T-helper 1 cell (primary cell): ENCODE results near the gene AMACR.
"Not testable (repeated sequence)": the region's sequence is repeated elsewhere in the genome, so short reads cannot be mapped to it uniquely, and the experiment has no call there.

ENCODE experiments used
- DNase-seq, 5 donors: peaks; one replicate each; pipeline ENCODE4 v3.0.0-alpha.2; 2012 to 2020

The AMACR gene

DNA sequence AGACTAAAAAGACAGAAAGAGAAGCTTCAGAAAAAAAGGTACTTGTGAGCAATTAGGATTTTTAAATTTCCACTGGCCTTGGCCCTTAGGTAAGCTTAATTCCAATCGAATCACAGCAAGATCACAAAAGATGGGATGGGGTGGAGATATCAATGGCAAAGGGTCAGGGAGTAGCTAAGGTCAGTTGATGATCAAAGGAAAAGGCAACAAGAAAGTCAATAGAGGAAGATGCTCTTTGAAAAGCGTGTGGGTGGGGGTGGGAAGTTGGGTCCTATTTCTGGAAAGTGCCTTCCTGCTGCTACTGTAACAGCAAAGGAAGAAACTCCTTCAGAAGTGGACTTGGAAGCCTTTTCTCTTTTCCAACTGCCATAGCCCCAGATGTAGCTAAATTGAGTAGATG, 27.9 kb upstream of the AMACR start:
- no peak for DNase-seq

DNA sequence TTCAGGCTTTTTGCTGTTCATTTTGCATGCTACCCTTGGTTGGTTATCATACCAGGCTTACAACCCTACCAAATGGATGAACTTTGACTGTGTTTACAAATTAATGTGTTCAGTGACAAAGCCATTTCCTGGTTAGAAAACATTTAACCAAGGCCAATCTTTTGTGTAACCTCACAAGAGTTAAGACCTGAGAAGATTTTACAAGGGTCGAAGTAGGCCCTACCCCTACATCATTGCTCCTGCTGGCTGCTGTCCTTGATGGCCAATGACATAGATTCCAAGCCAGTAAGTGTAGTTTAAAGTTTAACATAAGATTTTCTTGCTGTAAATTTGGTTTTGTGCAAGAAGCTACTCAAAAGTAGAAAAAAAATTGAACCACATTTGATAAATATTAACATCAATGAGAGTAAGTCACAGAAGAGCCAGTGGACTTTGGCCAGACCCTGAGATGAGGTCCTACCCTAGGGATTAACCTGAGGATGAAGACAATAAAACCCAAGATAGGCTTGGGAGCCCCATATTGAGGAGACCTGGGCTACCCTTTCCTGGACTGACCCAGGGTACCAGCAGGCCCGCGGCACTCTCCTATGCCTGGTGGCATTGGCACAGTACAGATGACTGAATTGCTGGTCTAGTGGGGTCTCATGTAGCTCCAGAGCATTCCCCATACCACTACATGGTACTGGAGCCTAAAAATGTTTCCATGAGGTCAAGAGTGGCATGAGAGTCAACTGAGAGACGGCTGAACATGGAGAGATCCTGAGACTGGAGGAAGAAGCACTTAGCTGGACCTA, 26.9 kb upstream of the AMACR start:
- no peak for DNase-seq

DNA sequence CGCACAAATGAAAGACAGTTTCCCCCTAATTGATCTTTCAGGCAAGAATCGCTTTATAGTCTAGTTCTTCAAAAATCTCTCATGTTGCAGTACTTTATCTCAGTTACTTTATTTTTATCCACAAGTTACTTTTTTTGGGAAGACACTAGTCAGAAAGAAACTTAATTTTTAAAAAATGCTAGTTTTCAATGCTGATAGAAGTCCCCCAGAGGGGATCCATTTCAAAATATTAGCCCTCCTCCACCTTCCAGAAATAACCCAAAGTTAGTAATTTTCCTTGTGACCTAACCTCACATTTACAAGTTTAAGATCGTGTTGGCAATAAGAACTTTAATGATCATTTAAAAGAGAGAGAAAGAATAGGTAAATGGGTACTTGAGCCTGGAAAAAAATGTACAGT, 24.1 kb upstream of the AMACR start:
- DNase-seq, result no peak

DNA sequence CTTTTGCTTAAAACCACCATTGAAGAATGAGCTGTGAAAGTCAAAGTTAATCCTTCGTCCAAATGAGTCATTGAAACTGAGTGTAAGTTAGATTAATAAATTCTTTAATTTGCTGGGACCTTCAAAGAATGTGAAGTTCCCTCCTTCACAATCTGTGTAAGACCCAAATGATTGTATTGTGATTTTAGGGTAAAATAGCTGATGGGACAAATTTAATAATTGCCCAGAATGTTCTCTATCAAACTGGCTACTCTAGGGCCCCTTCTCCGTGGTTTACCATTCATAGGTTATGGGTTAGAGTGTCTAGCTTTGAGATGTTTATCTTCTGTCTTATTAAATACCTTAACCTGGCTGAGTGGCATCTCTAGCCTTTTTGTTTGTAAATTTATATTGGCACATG, 23.3 kb upstream of the AMACR start:
- no peak for DNase-seq

DNA sequence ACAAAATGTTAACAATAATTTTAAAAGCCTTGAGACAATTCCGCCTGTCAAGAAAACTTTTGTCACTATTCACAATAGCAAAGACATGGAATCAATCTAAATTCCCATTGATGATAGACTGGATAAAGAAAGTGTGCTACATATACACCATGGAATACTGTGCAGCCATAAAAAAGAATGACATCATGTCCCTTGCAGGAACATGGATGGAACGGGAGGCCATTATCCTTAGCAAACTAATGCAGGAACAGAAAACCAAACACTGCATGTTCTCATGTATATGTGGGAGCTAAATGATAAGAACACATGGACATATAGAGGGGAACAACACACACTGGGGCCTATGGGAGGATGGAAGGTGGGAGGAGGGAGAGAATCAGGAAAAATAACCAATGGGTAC, 22.7 kb upstream of the AMACR start:
- not testable (repeated sequence) for DNase-seq

DNA sequence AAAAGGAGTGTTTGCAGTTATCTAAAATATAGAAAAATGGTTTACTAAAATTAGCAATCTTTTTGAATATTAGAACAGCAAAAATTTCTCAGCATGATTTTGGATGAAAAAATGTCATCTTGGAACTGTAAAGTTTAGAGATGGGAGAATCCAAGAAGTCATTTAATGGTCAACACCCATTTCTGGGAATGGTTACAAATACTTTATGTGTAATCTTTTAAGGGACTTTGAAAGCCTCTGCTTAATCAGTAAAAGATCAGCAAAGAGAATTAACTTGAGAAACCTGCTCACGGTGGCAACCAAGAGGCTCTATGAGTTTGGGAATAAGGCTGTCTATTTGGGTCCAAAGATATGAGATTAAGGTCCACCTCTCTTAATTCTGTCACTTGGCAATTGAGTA, 22.2 kb upstream of the AMACR start:
- no peak for DNase-seq

DNA sequence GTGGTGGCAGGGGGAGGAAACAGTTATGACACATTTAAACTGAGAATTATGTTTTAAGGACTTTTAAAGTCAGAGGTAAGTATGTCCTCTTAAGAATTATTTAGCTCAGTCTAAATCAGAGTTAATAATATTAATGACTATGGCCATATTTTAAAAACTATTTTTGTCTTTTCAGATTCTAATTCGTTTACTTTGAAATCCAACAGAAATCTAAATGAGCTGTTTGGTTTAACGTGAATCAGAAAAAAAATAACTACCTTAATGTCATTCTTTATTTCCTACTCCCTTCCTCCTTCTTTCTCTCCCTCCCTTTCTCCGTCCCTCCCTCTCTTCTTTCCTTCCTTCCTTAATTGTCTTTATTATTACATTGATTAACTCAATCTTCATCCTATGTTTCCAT, 20.5 kb upstream of the AMACR start:
- DNase-seq, result no peak

DNA sequence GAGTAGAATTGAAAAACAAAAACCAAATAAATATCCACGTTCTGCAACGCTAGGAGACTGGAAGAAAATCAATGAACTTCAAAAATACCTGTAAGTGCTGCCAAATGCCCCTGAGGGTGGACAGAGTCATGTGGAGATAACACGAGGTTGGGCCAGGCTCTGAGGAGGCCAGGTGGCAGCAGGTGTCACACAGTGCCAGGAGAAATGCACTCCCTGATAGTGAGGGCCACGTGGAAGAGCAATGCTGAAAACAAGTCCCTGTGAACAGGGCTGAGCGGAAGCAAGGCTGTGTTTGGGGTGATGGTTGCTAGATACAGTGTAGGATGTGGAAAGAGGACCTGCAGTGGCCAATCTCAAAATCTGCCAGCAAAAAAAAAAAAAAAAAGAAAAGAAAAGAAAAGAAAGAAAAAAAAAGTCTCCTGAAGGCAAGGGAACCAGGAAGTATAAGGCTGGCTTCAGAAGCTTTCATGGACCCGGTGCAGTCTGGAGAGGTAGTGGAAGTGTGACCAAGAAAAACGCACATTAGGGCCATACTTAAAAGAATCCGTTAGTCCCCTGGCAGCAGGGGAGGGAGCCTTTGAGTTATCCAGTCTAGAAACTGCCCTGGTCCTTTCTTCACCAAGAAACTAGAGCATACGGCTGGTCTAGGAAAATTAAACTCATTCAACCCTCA, 18.4 kb upstream of the AMACR start:
- no peak for DNase-seq

DNA sequence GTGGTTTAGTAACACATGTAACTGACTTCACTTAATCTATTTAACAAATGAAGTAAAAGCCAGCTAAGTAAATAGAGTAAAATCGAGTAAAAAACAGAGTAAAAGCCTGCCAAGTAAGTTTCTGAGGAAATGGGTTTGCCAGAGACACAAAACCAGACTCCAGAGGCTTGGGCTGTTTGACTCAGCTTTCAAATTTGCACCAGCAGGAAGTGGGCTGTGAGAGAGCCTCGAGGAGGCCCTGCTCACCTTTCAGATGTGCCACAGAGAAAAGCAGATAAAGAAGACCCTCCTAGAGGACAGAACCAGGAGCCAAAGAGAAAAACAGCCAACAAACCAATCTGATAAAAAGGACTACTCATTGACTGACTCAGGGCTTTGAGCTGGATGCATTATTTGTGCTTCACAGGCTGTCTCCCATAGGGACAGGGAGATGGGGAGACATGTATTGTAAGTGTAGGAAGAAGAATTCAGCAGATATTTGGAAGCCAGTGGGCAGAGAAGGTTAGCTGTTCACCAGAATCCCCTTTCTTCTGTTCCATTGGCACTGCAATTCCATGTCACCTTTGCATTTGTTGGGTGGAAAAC, 14.4 kb upstream of the AMACR start:
- peak in 1 of 5 donors; percentile 77 for DNase-seq

DNA sequence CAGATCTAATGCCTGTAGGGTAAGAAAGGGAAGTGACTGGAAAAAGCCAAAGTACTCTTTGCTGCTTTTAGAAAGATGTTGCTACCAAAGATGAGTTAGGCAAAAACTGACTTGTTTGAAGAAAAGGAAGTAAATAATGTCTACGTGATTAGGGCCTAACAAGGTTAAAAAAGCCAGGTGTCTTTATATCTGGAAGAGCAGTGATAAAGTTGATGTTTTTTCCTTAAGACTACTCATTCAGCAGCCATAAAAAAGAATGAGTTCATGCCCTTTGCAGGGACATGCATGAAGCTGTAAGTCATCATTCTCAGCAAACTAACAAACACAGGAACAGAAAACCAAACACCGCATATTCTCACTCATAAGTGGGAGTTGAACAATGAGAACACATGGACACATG, 13.5 kb upstream of the AMACR start:
- no peak for DNase-seq

DNA sequence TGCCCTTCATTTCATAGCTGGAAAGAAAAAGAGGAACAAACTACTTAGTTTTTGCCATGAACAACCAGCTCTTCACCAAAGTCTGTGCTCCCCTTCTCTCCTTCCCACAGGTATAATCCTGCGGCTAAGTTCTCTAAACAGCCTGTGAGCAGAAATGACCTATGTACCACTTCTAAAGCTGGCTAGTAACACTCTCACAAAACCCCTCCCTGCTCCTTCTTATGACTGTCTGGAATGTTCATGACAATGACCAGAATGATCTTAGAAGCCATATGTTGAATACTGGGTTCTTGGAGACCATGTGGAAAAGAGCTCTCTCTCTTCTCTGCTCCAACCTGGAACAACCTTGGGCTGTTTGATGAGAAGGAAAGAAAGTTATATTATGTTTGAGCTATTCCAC, 12.9 kb upstream of the AMACR start:
- DNase-seq, result no peak

DNA sequence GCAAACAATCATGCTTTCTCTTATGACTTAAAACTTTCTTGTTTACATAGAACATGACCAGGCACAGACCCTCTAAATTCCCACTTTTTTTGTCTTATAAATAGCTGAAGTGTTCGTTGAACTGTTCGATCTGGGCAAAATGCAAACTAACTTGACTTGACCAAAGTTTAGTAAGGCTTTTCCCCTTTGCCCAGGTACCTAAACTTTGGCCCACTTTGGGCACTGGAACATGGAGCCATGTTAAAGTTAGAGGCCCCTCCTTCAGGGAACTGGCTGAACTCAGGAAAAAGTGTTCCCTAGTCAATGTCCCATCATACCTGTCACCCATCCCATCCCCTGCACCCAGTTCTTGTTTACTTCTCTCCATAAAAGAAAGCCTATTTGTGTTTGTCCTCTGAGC, 9.4 kb upstream of the AMACR start:
- DNase-seq, result no peak

DNA sequence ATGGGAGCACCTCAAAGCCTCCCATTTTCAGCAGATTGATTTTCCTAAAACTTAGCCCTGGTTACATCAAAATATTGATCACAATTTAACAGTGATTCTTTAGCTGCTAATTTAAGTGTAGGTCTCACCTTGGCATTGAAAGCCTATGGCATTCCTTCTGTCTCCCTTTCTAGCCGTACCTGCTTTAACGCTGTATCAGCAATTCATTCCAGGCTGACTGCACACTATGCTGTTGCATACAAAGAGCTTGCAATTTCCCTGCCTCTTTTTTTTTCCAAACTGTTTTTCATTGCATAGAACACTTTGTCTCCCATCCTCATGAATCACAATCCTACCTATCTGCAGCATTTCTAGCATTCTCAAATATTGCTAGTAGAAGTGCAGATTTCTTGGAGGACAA, 8.9 kb upstream of the AMACR start:
- DNase-seq, result no peak

DNA sequence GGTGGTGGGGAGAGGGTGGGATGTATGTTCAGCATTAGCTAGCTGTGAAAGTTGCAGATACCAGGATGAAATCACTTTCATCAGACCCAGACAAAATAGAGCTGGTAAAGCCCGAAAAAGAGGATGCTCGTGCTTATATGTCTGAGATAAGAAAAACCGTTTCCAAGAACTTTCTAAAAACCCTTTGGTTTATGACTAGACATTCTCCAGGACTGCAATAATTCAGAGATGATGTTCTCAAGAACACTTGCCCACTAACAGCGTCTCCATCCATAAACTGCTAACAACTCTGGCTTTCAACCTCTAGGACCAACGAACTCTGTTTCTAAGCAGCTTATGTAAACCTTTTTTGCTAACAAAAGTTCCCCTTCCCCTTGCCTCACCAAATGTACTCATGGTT, 8.4 kb upstream of the AMACR start:
- DNase-seq, result no peak

DNA sequence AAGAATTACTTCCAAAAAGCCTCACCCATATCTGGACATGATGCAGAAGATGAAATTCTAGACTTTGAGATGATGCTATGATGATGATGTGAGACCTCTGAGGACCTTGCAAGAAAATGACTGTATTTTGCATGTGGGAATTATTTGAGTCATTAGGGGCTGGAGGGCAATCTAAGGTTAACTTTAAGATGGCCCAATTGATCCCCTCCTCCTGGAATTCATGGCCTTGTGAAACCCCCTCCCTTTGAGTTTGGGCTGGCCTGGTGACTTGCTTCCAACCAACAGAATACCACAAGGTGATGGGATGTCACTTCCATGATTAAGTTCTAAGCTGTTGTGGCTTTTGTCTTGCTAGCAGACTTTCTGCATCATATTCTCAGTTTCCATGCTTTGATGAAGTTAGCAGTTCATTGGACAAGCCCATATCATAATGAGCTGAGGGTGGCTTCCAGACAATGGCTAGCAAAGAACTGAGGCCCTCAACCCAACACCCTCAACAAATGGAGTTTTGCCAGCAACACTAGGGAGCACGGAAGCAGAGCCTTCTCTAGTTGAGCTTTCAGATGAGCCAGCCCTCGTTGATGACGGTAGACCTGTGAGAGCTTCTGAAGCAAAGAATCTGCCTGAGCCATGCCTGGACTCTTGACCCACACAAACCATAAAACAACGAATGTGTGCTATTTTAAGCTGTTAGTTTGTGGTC, 7.4 kb upstream of the AMACR start:
- DNase-seq, result no peak

DNA sequence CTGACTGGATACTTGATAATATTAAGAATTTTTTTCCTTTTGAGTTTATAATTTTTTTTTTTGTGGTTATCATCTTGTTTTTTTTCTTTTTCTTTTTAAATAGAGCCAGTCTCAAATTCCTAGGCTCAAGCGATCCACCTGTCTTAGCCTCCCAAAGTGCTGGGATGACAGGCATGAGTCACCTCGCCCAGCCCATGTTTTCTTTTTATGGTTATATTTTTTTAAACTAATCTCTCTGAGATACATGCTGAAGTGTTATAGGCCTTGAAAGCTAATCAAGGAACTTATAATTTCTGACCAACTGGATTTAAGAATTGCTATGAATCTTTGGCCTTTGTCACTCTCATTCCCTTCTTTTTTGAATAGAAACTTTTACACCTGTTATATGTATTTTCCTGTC, 6.8 kb upstream of the AMACR start:
- no peak for DNase-seq

DNA sequence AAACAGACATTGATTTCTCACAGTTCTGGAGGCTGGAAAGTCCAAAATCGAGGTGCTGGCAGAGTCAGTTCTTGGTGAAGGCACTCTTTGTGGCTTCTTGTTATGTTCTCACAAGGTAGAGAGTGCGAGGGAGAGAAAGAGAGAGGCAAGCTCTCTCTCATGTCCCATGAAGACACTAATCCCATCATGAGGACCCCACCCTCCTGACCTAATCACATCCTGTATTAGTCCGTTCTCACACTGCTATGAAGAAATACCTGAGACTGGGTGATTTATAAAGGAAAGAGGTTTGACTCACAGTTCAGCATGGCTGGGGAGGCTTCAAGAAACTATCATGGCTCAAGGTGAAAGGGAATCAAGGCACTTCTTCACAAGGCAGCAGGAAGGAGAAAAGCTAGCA, 5.7 kb upstream of the AMACR start:
- no peak for DNase-seq

DNA sequence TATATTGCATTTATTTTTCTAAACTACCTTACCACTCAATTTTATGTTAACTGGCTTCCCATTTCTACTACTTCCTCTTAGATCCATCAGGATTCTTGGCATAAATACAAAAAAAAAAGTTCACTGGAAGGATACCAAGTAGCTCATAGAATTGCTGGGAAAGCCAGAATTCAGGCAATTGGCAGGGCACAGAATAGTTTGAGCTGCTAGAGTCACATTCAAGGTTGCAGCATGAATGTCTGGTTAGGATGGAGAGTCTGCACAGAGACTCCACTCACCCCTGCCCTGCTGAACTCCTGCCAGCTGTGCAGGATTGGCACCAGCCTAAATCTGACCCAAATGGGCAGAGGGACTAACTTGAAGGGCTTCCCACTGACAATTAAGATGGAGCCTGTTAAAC, 4.9 kb upstream of the AMACR start:
- no peak for DNase-seq

DNA sequence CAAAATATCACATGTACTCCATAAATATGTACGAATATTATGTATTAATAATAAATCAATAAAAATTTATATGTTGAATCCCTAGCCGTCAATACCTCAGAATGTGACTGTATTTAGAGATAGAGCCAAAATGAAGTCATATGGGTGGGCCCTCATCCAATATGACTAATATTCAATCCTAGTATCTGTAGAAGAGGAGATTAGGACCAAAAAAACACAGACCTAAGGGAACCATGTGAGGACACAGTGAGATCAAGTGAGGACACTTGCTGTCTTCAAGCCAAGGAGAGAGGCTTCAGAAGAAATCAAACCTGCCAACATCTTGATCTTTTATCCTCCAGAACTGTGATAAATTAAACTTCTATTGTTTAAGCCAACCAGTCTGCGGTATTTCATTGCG, 3.7 kb upstream of the AMACR start:
- no peak for DNase-seq

DNA sequence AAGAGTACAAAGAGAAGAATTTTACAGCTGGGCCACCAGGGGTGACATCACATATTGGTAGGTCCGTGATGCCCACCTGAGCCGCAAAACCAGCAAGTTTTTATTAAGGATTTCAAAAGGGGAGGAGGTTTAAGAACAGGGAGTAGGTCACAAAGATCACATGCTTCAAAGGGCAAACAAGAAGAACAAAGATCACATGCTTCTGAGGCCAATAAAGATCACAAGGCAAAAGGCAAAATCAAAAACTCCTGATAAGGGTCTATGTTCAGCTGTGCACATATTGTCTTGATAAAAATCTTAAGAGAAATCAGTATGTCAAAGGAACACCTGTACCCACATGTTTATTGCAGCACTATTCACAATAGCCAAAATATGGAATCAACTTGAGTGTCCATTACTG, 2.3 kb upstream of the AMACR start:
- DNase-seq, result not testable (repeated sequence)

DNA sequence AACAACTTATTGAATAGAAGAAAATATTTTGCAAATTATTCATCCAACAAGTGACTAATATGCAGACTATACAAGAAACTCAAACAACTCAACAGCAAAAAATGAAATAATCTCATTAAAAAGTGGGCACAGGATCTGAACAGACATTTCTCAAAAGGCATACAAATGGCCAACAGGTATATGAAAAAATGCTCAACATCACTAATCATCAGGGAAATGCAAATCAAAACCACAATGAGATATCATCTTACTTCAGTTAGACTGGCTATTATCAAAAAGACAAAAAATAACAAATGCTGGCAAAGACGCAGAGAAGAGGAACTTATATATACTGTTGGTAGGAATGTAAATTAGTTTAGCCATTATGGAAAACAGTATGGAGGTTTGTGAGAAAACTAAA, 1.8 kb upstream of the AMACR start:
- DNase-seq, result no peak

DNA sequence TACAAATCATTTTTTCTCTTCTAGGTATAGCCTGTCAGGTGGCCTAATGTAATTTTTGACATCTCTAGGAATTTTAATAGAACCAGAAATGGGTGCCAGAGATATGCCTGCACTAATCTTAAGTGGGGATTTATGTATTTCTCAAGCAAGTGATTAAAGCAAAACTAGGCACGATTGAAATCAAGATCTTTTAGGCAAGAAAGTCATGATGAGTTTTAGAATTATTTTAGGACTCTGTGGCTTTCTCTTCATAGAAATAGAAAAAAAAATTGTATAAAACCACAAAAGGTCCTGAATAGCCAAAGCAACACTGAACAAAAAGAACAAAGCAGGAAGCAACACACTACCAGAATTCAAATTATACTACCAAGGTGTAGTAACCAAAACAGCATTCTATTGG, 952 bp upstream of the AMACR start:
- no peak for DNase-seq

DNA sequence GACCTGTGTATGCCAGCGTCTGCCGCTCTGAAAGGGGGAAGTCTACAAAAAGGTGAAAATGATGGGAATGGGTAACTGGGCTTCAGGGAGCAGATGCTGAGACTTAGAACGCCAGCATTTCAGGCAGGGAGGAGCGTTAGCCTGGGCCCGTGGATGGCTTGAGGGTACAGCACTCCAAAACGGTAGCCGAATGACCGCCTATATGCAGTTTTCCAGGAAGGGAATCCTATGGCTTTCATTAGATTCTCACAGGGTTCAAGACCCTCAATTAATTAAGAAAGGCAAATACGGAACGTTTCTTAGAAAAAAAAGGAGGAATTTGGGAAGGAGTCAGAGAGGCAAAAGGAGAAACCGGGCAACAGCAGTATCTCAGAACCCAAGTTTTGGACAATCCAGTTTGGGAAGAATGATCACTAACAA, 639 bp downstream of the AMACR start:
- no peak for DNase-seq

DNA sequence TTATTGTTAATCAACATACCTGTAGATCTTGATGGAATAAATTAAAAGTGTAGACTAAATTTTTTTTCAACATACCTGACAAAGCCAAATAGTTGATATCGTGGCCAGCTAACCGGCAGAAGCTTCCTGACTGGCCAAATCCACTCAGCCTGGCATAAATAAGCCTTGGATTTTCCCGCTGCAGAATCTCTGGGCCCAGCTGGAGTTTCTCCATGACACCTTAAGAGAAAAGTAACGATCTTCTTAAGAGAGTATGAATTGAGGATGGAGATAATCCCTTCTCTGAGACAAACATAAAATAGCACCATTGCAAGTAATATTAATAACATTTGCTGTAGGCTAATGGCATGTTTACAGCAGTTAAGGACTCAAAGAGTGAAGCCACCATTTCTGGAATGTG, 2.2 kb downstream of the AMACR start:
- no peak for DNase-seq
